ENCODE results near the gene TSHZ2. TPM values are rescaled to one million over a fixed set of nuclear protein-coding genes. Genes with fewer than 3 reads are reported as not detected.

Gene TSHZ2
- total RNA-seq, 1 experiment from 2014 or later = 0.20 TPM

GRCh38 chr20:53033176-53033575 is 61.0 kb downstream of the TSHZ2 start:
- Mint-ChIP-seq H3K4me1 (peaks cover 6% of the 10 kb centered on the region), H3K9me3 (no peaks in the 10 kb centered on the region), H3K4me3 (no peak overlapping the region), H3K27me3 (ENCODE audit: low read depth) (no peaks in the 10 kb centered on the region), H3K27ac (no peak overlapping the region), H3K36me3 (no peaks in the 10 kb centered on the region)
- ChIA-PET CTCF (interaction anchor here (1.4 kb wide), 1 partner anchor 176 kb away, joined by 3 read pairs; no protein-coding TSS in a partner anchor), POLR2A (no interaction called here)
- DNase-seq (ENCODE audit: low spot score) = no peak
- ATAC-seq = no peak
- TF ChIP-seq ZNF232 (CRISPR knock-in tag; IDR thresholded peaks at IDR 0.05) = no peak

DNA sequence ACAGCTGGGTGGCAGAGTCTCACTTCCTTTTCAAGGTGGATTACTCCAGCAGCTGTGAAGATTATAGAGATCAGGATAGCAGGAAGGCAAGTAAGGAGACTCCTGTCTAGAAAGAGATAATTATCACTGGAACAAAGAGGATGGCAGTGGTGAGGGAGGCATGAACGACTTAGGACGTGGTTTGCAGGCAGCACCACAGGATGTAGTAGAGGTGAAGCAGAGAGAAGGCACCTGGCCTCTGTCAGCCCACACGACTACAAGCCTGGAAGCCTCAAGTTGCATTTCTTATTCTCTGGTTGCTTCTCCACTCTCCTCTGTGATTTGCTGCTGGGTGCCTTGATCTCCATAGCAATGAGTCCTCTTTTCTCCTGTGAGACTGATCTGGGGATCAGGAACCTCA is 62.7 kb downstream of the TSHZ2 start:
- peaks cover 6% of the 10 kb centered on the region for H3K4me1 Mint-ChIP-seq
- ATAC-seq = no peak; the same call in 1 of the 2 replicates

More for the DNA sequence above, 62.7 kb downstream of the TSHZ2 start:
- POLR2A ChIA-PET = no interaction called here
- Mint-ChIP-seq H3K36me3 (no peaks in the 10 kb centered on the region), H3K4me3 (no peak overlapping the region), H3K27ac (no peak overlapping the region), H3K27me3 (ENCODE audit: low read depth) (no peaks in the 10 kb centered on the region), H3K9me3 (no peaks in the 10 kb centered on the region)
- CTCF ChIA-PET = no interaction called here
- no peak for TF ChIP-seq ZNF121 (CRISPR knock-in tag; IDR thresholded peaks at IDR 0.05)
- no peak for TF ChIP-seq EMX1 (CRISPR knock-in tag; IDR thresholded peaks at IDR 0.05)
- no peak for TF ChIP-seq CTCF (IDR thresholded peaks at IDR 0.05)
- no peak for TF ChIP-seq AFF4 (CRISPR knock-in tag; IDR thresholded peaks at IDR 0.05; ENCODE audit: borderline replicate concordance)
- TF ChIP-seq TEAD1 (CRISPR knock-in tag; IDR thresholded peaks at IDR 0.05) = no peak
- TF ChIP-seq GRHL2 (CRISPR knock-in tag; IDR thresholded peaks at IDR 0.05; ENCODE audit: insufficient replicate concordance, severe bottlenecking) = no peak
- TF ChIP-seq MXD4 (CRISPR knock-in tag; IDR thresholded peaks at IDR 0.05; ENCODE audit: borderline replicate concordance) = no peak
- TF ChIP-seq SMAD4 (CRISPR knock-in tag; IDR thresholded peaks at IDR 0.05) = no peak
- no peak for TF ChIP-seq RELA (CRISPR knock-in tag; IDR thresholded peaks at IDR 0.05; ENCODE audit: borderline replicate concordance)
- TF ChIP-seq, protein P1, sequence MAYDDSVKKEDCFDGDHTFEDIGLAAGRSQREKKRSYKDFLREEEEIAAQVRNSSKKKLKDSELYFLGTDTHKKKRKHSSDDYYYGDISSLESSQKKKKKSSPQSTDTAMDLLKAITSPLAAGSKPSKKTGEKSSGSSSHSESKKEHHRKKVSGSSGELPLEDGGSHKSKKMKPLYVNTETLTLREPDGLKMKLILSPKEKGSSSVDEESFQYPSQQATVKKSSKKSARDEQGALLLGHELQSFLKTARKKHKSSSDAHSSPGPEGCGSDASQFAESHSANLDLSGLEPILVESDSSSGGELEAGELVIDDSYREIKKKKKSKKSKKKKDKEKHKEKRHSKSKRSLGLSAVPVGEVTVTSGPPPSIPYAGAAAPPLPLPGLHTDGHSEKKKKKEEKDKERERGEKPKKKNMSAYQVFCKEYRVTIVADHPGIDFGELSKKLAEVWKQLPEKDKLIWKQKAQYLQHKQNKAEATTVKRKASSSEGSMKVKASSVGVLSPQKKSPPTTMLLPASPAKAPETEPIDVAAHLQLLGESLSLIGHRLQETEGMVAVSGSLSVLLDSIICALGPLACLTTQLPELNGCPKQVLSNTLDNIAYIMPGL (CRISPR knock-in tag; IDR thresholded peaks at IDR 0.05) = no peak
- TF ChIP-seq MYBL2 (CRISPR knock-in tag; IDR thresholded peaks at IDR 0.05) = no peak
- TF ChIP-seq, protein P2, sequence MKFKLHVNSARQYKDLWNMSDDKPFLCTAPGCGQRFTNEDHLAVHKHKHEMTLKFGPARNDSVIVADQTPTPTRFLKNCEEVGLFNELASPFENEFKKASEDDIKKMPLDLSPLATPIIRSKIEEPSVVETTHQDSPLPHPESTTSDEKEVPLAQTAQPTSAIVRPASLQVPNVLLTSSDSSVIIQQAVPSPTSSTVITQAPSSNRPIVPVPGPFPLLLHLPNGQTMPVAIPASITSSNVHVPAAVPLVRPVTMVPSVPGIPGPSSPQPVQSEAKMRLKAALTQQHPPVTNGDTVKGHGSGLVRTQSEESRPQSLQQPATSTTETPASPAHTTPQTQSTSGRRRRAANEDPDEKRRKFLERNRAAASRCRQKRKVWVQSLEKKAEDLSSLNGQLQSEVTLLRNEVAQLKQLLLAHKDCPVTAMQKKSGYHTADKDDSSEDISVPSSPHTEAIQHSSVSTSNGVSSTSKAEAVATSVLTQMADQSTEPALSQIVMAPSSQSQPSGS (CRISPR knock-in tag; IDR thresholded peaks at IDR 0.05; ENCODE audit: borderline replicate concordance, low read depth) = no peak
- no peak for TF ChIP-seq CREM (CRISPR knock-in tag; IDR thresholded peaks at IDR 0.05)
- TF ChIP-seq NR3C1 (CRISPR knock-in tag; conservative IDR thresholded peaks at IDR 0.05; ENCODE audit: low read depth) = no peak
- no peak for TF ChIP-seq USF1 (CRISPR knock-in tag; IDR thresholded peaks at IDR 0.05)
- no peak for TF ChIP-seq ZNF232 (CRISPR knock-in tag; IDR thresholded peaks at IDR 0.05)
- TF ChIP-seq CDX4 (CRISPR knock-in tag; IDR thresholded peaks at IDR 0.05; ENCODE audit: borderline replicate concordance) = no peak
- no peak for TF ChIP-seq JAZF1 (CRISPR knock-in tag; IDR thresholded peaks at IDR 0.05)
- no peak for TF ChIP-seq ATF6 (CRISPR knock-in tag; IDR thresholded peaks at IDR 0.05)
- DNase-seq (ENCODE audit: low spot score) = no peak

Data from WTC11 (cell line).